Measurements from ENCODE around the gene GFRA3. TPM values are rescaled to one million over a fixed set of nuclear protein-coding genes. Genes with fewer than 3 reads are reported as not detected.
"Not testable (repeated sequence)": the region's sequence is repeated elsewhere in the genome, so short reads cannot be mapped to it uniquely, and the experiment has no call there.

GFRA3 gene
- polyA plus RNA-seq, 2 of the 4 experiments (the other 2 are of a cell fraction): 0.04 to 0.08 TPM

DNA sequence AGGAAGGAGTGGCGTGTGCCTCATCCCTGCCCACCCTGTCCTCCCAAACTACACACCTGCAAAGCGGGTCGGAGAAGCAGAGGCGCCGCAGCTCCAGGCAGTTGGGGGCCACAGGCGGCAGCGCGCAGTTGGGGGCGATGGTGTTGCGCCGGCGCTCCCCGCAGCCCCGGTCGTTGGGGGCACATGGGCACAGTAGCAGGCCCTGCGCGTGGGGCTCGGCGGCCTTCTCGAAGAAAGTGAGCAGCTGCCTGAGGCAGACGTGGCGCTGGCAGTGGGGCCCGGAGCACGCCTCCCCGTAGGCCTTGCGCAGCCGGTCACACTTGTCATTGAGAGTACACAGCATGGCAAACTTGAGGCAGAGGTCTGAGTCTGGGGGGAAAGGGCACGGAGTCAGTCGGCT, 16.8 kb downstream of the GFRA3 start:
- Histone ChIP-seq H3K4me1 (no peaks in the 10 kb centered on the region), H3K9me3 (no peaks in the 10 kb centered on the region), H3K27ac (no peak overlapping the region), H3K4me2 (no peak overlapping the region), H3K4me3 (no peak overlapping the region)
- WGBS (ENCODE audit: missing lambda C conversion rate): 86% methylated on average over 17 of the region's 29 CpGs
- DNase-seq (ENCODE audit: low read depth in 1 of 2, low spot score in 1 of 2) (no peak), ATAC-seq (no peak), FAIRE-seq (no peak)
- TF ChIP-seq ESRRA (IDR thresholded peaks at IDR 0.05; ENCODE audit: borderline replicate concordance, low read length): no peak
- no peak for TF ChIP-seq JUN (IDR thresholded peaks at IDR 0.05)
- TF ChIP-seq HEYL (CRISPR knock-in tag; IDR thresholded peaks at IDR 0.05): no peak
- TF ChIP-seq MYC (IDR thresholded peaks at IDR 0.05; ENCODE audit: borderline replicate concordance, low read length): no peak
- CTCF ChIA-PET: no interaction called here
- POLR2A ChIA-PET: no interaction called here

DNA sequence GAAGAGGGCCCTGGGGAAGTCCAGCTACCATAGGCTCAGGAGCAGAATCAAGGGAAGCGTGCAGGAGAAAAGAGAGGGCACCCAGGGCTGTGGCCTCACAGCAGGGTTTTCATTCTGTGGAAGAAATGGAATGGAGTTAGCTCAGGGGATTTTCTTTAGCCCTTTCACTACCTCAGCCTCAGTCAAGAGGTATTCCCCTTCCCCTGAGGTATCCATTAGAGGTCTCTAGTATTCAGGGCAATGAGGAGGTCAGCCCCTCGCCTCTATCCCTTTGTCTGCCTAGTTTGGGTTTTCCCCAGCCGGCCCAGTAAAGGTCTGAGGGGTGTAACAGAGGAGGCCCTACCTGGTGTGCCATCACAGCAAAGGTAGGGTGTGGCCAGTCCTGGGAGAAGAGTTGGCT, 21.5 kb downstream of the GFRA3 start:
- FAIRE-seq: no peak
- H3K4me2 ChIP-seq: no peak overlapping the region
- TF ChIP-seq, protein P1, sequence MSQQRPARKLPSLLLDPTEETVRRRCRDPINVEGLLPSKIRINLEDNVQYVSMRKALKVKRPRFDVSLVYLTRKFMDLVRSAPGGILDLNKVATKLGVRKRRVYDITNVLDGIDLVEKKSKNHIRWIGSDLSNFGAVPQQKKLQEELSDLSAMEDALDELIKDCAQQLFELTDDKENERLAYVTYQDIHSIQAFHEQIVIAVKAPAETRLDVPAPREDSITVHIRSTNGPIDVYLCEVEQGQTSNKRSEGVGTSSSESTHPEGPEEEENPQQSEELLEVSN (IDR thresholded peaks at IDR 0.05; ENCODE audit: borderline replicate concordance, low read depth): no peak
- TF ChIP-seq, protein P2, sequence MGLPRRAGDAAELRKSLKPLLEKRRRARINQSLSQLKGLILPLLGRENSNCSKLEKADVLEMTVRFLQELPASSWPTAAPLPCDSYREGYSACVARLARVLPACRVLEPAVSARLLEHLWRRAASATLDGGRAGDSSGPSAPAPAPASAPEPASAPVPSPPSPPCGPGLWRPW (IDR thresholded peaks at IDR 0.05): no peak
- TF ChIP-seq JUN (IDR thresholded peaks at IDR 0.05) (no peak), EHMT2 (IDR thresholded peaks at IDR 0.05; ENCODE audit: low read depth) (no peak), JUNB (IDR thresholded peaks at IDR 0.05) (no peak), HEYL (CRISPR knock-in tag; IDR thresholded peaks at IDR 0.05) (no peak), MAZ (IDR thresholded peaks at IDR 0.05; ENCODE audit: borderline replicate concordance, low read depth, low read length) (no peak), BHLHE40 (IDR thresholded peaks at IDR 0.05; ENCODE audit: low read depth, low read length) (no peak), NPAS2 (CRISPR knock-in tag; IDR thresholded peaks at IDR 0.05; ENCODE audit: borderline replicate concordance) (no peak), PBX3 (IDR thresholded peaks at IDR 0.05) (no peak), USF2 (IDR thresholded peaks at IDR 0.05) (no peak), EP300 (IDR thresholded peaks at IDR 0.05) (no peak), ESRRA (IDR thresholded peaks at IDR 0.05; ENCODE audit: borderline replicate concordance, low read length) (no peak), NFE2L2 (conservative IDR thresholded peaks at IDR 0.05; ENCODE audit: low read length) (no peak), GATA3 (IDR thresholded peaks at IDR 0.05; ENCODE audit: borderline replicate concordance) (no peak)
- TF ChIP-seq, protein P3, sequence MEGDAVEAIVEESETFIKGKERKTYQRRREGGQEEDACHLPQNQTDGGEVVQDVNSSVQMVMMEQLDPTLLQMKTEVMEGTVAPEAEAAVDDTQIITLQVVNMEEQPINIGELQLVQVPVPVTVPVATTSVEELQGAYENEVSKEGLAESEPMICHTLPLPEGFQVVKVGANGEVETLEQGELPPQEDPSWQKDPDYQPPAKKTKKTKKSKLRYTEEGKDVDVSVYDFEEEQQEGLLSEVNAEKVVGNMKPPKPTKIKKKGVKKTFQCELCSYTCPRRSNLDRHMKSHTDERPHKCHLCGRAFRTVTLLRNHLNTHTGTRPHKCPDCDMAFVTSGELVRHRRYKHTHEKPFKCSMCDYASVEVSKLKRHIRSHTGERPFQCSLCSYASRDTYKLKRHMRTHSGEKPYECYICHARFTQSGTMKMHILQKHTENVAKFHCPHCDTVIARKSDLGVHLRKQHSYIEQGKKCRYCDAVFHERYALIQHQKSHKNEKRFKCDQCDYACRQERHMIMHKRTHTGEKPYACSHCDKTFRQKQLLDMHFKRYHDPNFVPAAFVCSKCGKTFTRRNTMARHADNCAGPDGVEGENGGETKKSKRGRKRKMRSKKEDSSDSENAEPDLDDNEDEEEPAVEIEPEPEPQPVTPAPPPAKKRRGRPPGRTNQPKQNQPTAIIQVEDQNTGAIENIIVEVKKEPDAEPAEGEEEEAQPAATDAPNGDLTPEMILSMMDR (IDR thresholded peaks at IDR 0.05): no peak
- TF ChIP-seq, protein P4, sequence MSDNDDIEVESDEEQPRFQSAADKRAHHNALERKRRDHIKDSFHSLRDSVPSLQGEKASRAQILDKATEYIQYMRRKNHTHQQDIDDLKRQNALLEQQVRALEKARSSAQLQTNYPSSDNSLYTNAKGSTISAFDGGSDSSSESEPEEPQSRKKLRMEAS (IDR thresholded peaks at IDR 0.05): no peak
- no peak overlapping the region for H3K4me3 ChIP-seq
- H3K4me1 ChIP-seq: no peaks in the 10 kb centered on the region
- ATAC-seq: 0 out of 6 replicates have a peak, but pooled peaks of 1 of the 2 experiments have one; percentile 24
- H3K27ac ChIP-seq: no peak overlapping the region
- ChIA-PET CTCF (interaction anchor here (1.3 to 2.1 kb wide), 4 partner anchors 14 to 100 kb away, joined by 3 to 8 read pairs (median 4); no protein-coding TSS in a partner anchor), POLR2A (no interaction called here)
- WGBS (ENCODE audit: missing lambda C conversion rate): 72% methylated on average over 3 of the region's 3 CpGs
- H3K9me3 ChIP-seq: no peaks in the 10 kb centered on the region
- no peak for DNase-seq (ENCODE audit: low read depth in 1 of 2, low spot score in 1 of 2)

DNA sequence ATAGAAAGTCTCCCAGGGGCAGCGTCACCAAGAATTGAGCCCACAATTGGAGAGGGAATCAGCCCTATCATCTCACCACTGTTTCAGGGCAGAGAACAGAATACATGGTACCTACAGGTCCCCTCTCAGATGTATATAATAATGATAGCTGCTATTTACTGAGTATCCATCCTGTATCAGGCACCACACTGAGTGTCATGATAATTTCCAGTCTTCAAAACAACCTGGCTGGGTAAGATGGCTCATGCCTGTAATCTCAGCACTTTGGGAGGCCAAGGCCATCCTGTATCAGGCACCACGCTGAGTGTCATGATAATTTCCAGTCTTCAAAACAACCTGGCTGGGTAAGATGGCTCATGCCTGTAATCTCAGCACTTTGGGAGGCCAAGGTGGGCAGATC, 26.6 kb downstream of the GFRA3 start:
- FAIRE-seq; H3K4me3 ChIP-seq; H3K4me1 ChIP-seq; H3K9me3 ChIP-seq; ATAC-seq; DNase-seq (ENCODE audit: low read depth in 1 of 2, low spot score in 1 of 2); POLR2A ChIA-PET; H3K4me2 ChIP-seq; H3K27ac ChIP-seq: not testable (repeated sequence)
- CTCF ChIA-PET: interaction anchor here (0.7 to 1.4 kb wide), 2 partner anchors 25 to 212 kb away, joined by 4 read pairs; no protein-coding TSS in a partner anchor
- 85% methylated on average over 2 of the region's 2 CpGs for WGBS (ENCODE audit: missing lambda C conversion rate)
